ENCODE measurements around the gene KRTAP20-1. TPM values are rescaled to one million over a fixed set of nuclear protein-coding genes. Genes with fewer than 3 reads are reported as not detected.

KRTAP20-1 gene
- not detected in 5 replicates for total RNA-seq (2022; extraction: Qiagen RNA extraction; ENCODE audit: low read depth)

GRCh38 chr21:30616125-30616524, at the start of gene KRTAP20-1:
Gene KRTAP20-1 (plus strand): TSS chr21:30616425. CDS start chr21:30616455, 30 bp downstream.

GRCh38 chr21:30590297-30590696, 25.9 kb upstream of the KRTAP20-1 start, which contains the start of gene KRTAP22-2:
Gene KRTAP22-2 (minus strand): TSS chr21:30590397.

GRCh38 chr21:30592140-30592539, 24.1 kb upstream of the KRTAP20-1 start, which contains the start of gene KRTAP6-3:
Gene KRTAP6-3 (plus strand): TSS chr21:30592440. CDS start chr21:30592446, 6 bp downstream.

GRCh38 chr21:30598802-30599201, 17.4 kb upstream of the KRTAP20-1 start, which contains the start of gene KRTAP6-2:
Gene KRTAP6-2 (minus strand): TSS chr21:30598902. CDS start chr21:30598874, 28 bp downstream.

GRCh38 chr21:30600787-30601186, 15.4 kb upstream of the KRTAP20-1 start, which contains the start of gene KRTAP22-1:
Gene KRTAP22-1 (plus strand): TSS chr21:30601087.

GRCh38 chr21:30613836-30614235, 2.4 kb upstream of the KRTAP20-1 start, which contains the start of gene KRTAP6-1:
Gene KRTAP6-1 (minus strand): TSS chr21:30613930. CDS start chr21:30613904, 26 bp downstream.

GRCh38 chr21:30620522-30620921, 4.3 kb downstream of the KRTAP20-1 start, which contains the start of gene KRTAP20-4:
Gene KRTAP20-4 (plus strand): TSS chr21:30620627.

GRCh38 chr21:30634906-30635305, 18.7 kb downstream of the KRTAP20-1 start, which contains the start of gene KRTAP20-2:
Gene KRTAP20-2 (plus strand): TSS chr21:30635206. CDS start chr21:30635264, 58 bp downstream.

GRCh38 chr21:30642564-30642963, 26.3 kb downstream of the KRTAP20-1 start, which contains the start of gene KRTAP20-3:
Gene KRTAP20-3 (plus strand): TSS chr21:30642864.

Other genes with a start within 250 kb of the KRTAP20-1 start
- not detected in 5 replicates for gene KRTAP13-2, start 244.2 kb upstream of the KRTAP20-1 start, total RNA-seq (2022; extraction: Qiagen RNA extraction; ENCODE audit: low read depth)
- gene KRTAP13-1, start 220.4 kb upstream of the KRTAP20-1 start, total RNA-seq (2022; extraction: Qiagen RNA extraction; ENCODE audit: low read depth) = not detected in 5 replicates
- not detected in 5 replicates for gene KRTAP13-3, start 190.5 kb upstream of the KRTAP20-1 start, total RNA-seq (2022; extraction: Qiagen RNA extraction; ENCODE audit: low read depth)
- gene KRTAP13-4, start 186.2 kb upstream of the KRTAP20-1 start, total RNA-seq (2022; extraction: Qiagen RNA extraction; ENCODE audit: low read depth) = not detected in 5 replicates
- gene KRTAP15-1, start 176.2 kb upstream of the KRTAP20-1 start, total RNA-seq (2022; extraction: Qiagen RNA extraction; ENCODE audit: low read depth) = not detected in 5 replicates
- not detected in 5 replicates for gene KRTAP19-1, start 136.1 kb upstream of the KRTAP20-1 start, total RNA-seq (2022; extraction: Qiagen RNA extraction; ENCODE audit: low read depth)
- not detected in 5 replicates for gene KRTAP19-2, start 129.0 kb upstream of the KRTAP20-1 start, total RNA-seq (2022; extraction: Qiagen RNA extraction; ENCODE audit: low read depth)
- not detected in 5 replicates for gene KRTAP19-3, start 124.4 kb upstream of the KRTAP20-1 start, total RNA-seq (2022; extraction: Qiagen RNA extraction; ENCODE audit: low read depth)
- gene KRTAP19-4, start 119.3 kb upstream of the KRTAP20-1 start, total RNA-seq (2022; extraction: Qiagen RNA extraction; ENCODE audit: low read depth) = not detected in 5 replicates
- gene KRTAP19-5, start 114.3 kb upstream of the KRTAP20-1 start, total RNA-seq (2022; extraction: Qiagen RNA extraction; ENCODE audit: low read depth) = not detected in 5 replicates
- not detected in 5 replicates for gene KRTAP19-6, start 74.6 kb upstream of the KRTAP20-1 start, total RNA-seq (2022; extraction: Qiagen RNA extraction; ENCODE audit: low read depth)
- gene KRTAP19-7, start 55.1 kb upstream of the KRTAP20-1 start, total RNA-seq (2022; extraction: Qiagen RNA extraction; ENCODE audit: low read depth) = not detected in 5 replicates
- gene KRTAP22-2, start 26.0 kb upstream of the KRTAP20-1 start, total RNA-seq (2022; extraction: Qiagen RNA extraction; ENCODE audit: low read depth) = not detected in 5 replicates
- gene KRTAP6-3, start 24.0 kb upstream of the KRTAP20-1 start, total RNA-seq (2022; extraction: Qiagen RNA extraction; ENCODE audit: low read depth) = not detected in 5 replicates
- not detected in 5 replicates for gene KRTAP6-2, start 17.5 kb upstream of the KRTAP20-1 start, total RNA-seq (2022; extraction: Qiagen RNA extraction; ENCODE audit: low read depth)
- not detected in 5 replicates for gene KRTAP22-1, start 15.3 kb upstream of the KRTAP20-1 start, total RNA-seq (2022; extraction: Qiagen RNA extraction; ENCODE audit: low read depth)
- gene KRTAP6-1, start 2.5 kb upstream of the KRTAP20-1 start, total RNA-seq (2022; extraction: Qiagen RNA extraction; ENCODE audit: low read depth) = not detected in 5 replicates
- gene KRTAP20-4, start 4.2 kb downstream of the KRTAP20-1 start, total RNA-seq (2022; extraction: Qiagen RNA extraction; ENCODE audit: low read depth) = not detected in 5 replicates
- gene KRTAP20-2, start 18.8 kb downstream of the KRTAP20-1 start, total RNA-seq (2022; extraction: Qiagen RNA extraction; ENCODE audit: low read depth) = not detected in 5 replicates
- gene KRTAP20-3, start 26.4 kb downstream of the KRTAP20-1 start, total RNA-seq (2022; extraction: Qiagen RNA extraction; ENCODE audit: low read depth) = not detected in 5 replicates
- gene KRTAP21-3, start 102.4 kb downstream of the KRTAP20-1 start, total RNA-seq (2022; extraction: Qiagen RNA extraction; ENCODE audit: low read depth) = not detected in 5 replicates
- gene KRTAP21-2, start 130.8 kb downstream of the KRTAP20-1 start, total RNA-seq (2022; extraction: Qiagen RNA extraction; ENCODE audit: low read depth) = not detected in 5 replicates
- not detected in 5 replicates for gene KRTAP21-1, start 139.0 kb downstream of the KRTAP20-1 start, total RNA-seq (2022; extraction: Qiagen RNA extraction; ENCODE audit: low read depth)
- gene KRTAP8-1, start 196.8 kb downstream of the KRTAP20-1 start, total RNA-seq (2022; extraction: Qiagen RNA extraction; ENCODE audit: low read depth) = not detected in 5 replicates
- not detected in 5 replicates for gene KRTAP7-1, start 213.3 kb downstream of the KRTAP20-1 start, total RNA-seq (2022; extraction: Qiagen RNA extraction; ENCODE audit: low read depth)